ENCODE results near the gene SLC17A7. TPM values are rescaled to one million over a fixed set of nuclear protein-coding genes. Genes with fewer than 3 reads are reported as not detected.

The SLC17A7 gene
- total and polyA plus RNA-seq, 9 of the 15 experiments (the other 6 are each of a cell fraction or from before 2014, with no cell fraction given), result 1.1 to 15.7 (median 2.4) TPM

DNA sequence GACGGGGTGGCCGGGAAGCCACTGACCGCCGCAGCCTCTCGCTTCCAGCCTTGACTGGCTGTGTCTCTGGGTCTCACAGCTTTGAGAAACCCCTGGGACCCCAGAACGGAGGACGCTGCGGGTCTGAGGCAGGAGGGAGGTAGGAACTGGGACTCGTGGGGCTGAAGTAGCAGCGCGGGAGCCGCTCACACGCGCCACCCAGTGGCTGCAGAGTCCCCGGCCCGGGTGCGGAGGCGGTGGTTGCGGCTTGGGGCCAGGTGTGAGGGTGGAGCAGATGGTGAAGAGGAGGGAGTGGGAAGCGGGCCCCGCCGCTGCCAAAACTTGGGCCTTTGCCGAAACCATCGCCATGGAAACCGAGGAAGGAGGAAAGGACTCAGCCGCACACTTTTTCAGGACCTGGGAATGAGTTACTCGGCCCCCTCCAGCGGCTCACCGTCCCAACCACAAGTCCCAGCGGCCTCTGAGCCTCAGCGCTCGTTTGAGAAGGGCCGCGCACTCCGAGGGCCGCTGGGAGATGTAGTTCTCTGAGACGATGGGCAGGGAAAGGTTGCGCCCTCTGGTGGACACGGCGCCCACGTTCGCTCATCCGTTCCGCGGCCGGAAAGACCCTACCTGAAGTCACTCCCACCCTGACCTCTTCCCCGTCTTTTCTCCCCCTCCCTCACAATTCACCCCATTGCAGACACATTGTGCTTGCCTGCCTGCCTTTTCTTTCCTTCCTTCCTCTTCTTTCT, 2.2 kb upstream of the SLC17A7 start (continued):
- TF ChIP-seq NFE2L1 (tag; IDR thresholded peaks at IDR 0.05; ENCODE audit: borderline replicate concordance, low read depth), result no peak
- TF ChIP-seq ZNF431 (CRISPR knock-in tag; IDR thresholded peaks at IDR 0.05), result 0 out of 2 replicates have a peak, but pooled peaks have one; percentile 54
- TF ChIP-seq, protein P1, sequence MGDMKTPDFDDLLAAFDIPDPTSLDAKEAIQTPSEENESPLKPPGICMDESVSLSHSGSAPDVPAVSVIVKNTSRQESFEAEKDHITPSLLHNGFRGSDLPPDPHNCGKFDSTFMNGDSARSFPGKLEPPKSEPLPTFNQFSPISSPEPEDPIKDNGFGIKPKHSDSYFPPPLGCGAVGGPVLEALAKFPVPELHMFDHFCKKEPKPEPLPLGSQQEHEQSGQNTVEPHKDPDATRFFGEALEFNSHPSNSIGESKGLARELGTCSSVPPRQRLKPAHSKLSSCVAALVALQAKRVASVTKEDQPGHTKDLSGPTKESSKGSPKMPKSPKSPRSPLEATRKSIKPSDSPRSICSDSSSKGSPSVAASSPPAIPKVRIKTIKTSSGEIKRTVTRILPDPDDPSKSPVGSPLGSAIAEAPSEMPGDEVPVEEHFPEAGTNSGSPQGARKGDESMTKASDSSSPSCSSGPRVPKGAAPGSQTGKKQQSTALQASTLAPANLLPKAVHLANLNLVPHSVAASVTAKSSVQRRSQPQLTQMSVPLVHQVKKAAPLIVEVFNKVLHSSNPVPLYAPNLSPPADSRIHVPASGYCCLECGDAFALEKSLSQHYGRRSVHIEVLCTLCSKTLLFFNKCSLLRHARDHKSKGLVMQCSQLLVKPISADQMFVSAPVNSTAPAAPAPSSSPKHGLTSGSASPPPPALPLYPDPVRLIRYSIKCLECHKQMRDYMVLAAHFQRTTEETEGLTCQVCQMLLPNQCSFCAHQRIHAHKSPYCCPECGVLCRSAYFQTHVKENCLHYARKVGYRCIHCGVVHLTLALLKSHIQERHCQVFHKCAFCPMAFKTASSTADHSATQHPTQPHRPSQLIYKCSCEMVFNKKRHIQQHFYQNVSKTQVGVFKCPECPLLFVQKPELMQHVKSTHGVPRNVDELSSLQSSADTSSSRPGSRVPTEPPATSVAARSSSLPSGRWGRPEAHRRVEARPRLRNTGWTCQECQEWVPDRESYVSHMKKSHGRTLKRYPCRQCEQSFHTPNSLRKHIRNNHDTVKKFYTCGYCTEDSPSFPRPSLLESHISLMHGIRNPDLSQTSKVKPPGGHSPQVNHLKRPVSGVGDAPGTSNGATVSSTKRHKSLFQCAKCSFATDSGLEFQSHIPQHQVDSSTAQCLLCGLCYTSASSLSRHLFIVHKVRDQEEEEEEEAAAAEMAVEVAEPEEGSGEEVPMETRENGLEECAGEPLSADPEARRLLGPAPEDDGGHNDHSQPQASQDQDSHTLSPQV (IDR thresholded peaks at IDR 0.05), result peak; percentile 97
- no peak for TF ChIP-seq MAFG (tag; conservative IDR thresholded peaks at IDR 0.05)
- TF ChIP-seq ZNF644 (tag; IDR thresholded peaks at IDR 0.05; ENCODE audit: low read depth), result peak; percentile 96
- no peak; the same call in 1 of the 2 replicates for TF ChIP-seq BACH1 (tag; IDR thresholded peaks at IDR 0.05)
- TF ChIP-seq, protein P2, sequence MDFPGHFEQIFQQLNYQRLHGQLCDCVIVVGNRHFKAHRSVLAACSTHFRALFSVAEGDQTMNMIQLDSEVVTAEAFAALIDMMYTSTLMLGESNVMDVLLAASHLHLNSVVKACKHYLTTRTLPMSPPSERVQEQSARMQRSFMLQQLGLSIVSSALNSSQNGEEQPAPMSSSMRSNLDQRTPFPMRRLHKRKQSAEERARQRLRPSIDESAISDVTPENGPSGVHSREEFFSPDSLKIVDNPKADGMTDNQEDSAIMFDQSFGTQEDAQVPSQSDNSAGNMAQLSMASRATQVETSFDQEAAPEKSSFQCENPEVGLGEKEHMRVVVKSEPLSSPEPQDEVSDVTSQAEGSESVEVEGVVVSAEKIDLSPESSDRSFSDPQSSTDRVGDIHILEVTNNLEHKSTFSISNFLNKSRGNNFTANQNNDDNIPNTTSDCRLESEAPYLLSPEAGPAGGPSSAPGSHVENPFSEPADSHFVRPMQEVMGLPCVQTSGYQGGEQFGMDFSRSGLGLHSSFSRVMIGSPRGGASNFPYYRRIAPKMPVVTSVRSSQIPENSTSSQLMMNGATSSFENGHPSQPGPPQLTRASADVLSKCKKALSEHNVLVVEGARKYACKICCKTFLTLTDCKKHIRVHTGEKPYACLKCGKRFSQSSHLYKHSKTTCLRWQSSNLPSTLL (IDR thresholded peaks at IDR 0.05), result no peak
- TF ChIP-seq, protein P3, sequence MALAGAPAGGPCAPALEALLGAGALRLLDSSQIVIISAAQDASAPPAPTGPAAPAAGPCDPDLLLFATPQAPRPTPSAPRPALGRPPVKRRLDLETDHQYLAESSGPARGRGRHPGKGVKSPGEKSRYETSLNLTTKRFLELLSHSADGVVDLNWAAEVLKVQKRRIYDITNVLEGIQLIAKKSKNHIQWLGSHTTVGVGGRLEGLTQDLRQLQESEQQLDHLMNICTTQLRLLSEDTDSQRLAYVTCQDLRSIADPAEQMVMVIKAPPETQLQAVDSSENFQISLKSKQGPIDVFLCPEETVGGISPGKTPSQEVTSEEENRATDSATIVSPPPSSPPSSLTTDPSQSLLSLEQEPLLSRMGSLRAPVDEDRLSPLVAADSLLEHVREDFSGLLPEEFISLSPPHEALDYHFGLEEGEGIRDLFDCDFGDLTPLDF (CRISPR knock-in tag; IDR thresholded peaks at IDR 0.05), result 0 out of 2 replicates have a peak, but pooled peaks have one; percentile 40
- TF ChIP-seq NR2C2 (CRISPR knock-in tag; IDR thresholded peaks at IDR 0.05), result peak; percentile 71; the same call in 1 of the 2 replicates
- peak; percentile 77 for TF ChIP-seq NR2C2 (tag; IDR thresholded peaks at IDR 0.05)
- TF ChIP-seq SPI1 (IDR thresholded peaks at IDR 0.05; ENCODE audit: borderline replicate concordance, low read depth, low read length), result peak; percentile 25; the same call in 1 of the 2 replicates
- peak; percentile 99 for TF ChIP-seq EGR1 (conservative IDR thresholded peaks at IDR 0.05)
- TF ChIP-seq, protein P4, sequence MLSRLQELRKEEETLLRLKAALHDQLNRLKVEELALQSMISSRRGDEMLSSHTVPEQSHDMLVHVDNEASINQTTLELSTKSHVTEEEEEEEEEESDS (CRISPR knock-in tag; IDR thresholded peaks at IDR 0.05), result no peak
- TF ChIP-seq E2F3 (CRISPR knock-in tag; IDR thresholded peaks at IDR 0.05), result peak; percentile 65; the same call in 1 of the 2 replicates
- TF ChIP-seq RBFOX2 (IDR thresholded peaks at IDR 0.05; ENCODE audit: low read depth, low read length), result peak; percentile 76
- TF ChIP-seq, protein P5, sequence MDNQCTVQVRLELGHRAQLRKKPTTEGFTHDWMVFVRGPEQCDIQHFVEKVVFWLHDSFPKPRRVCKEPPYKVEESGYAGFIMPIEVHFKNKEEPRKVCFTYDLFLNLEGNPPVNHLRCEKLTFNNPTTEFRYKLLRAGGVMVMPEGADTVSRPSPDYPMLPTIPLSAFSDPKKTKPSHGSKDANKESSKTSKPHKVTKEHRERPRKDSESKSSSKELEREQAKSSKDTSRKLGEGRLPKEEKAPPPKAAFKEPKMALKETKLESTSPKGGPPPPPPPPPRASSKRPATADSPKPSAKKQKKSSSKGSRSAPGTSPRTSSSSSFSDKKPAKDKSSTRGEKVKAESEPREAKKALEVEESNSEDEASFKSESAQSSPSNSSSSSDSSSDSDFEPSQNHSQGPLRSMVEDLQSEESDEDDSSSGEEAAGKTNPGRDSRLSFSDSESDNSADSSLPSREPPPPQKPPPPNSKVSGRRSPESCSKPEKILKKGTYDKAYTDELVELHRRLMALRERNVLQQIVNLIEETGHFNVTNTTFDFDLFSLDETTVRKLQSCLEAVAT (IDR thresholded peaks at IDR 0.05), result peak; percentile 8 to 70; a peak in 1 of 4 replicates
